Chondrocyte (in vitro differentiated cells): ENCODE results near the gene PAMR1. TPM values are rescaled to one million over a fixed set of nuclear protein-coding genes. Genes with fewer than 3 reads are reported as not detected.

Experiments used
- DNase-seq: peaks from one replicate; pipeline ENCODE4 v3.0.0; 2021; ENCODE audit warnings: mixed read lengths, low spot score
- H3K27ac Mint-ChIP-seq: one replicate; pipeline ENCODE4 v1.8.0; 2021; ENCODE audit warnings: mild to moderate bottlenecking, moderate library complexity, mixed read lengths; ENCODE audit not compliant: unreplicated experiment
- H3K27me3 Mint-ChIP-seq: 2 replicates; pipeline ENCODE4 v1.8.0; 2021; ENCODE audit warnings: low read depth, mixed read lengths
- H3K36me3 Mint-ChIP-seq: 2 replicates; pipeline ENCODE4 v1.8.0; 2021; ENCODE audit warnings: low read depth, mixed read lengths
- H3K4me1 Mint-ChIP-seq: 2 replicates; pipeline ENCODE4 v1.8.0; 2021; ENCODE audit warnings: low read depth, mild to moderate bottlenecking, mixed read lengths
- H3K4me3 Mint-ChIP-seq: one replicate; pipeline ENCODE4 v1.8.0; 2021; ENCODE audit warnings: mild to moderate bottlenecking, moderate library complexity, mixed read lengths; ENCODE audit not compliant: unreplicated experiment
- H3K9me3 Mint-ChIP-seq: 2 replicates; pipeline ENCODE4 v1.8.0; 2021; ENCODE audit warnings: low read depth, mixed read lengths
- long read RNA-seq: library from polyadenylated mRNA; stranded (forward); transcript quantifications from one replicate; pipeline ENCODE4 v2.0.0, GENCODE V29; 2021
- total RNA-seq: library from RNA; stranded (reverse); gene quantifications from 3 replicates; pipeline ENCODE4 v1.2.1, GENCODE V29; 2021
- TF ChIP-seq, protein P1 (sequence below): fragments of 200-600 bp; sonication (generic); IDR thresholded peaks from 2 replicates; pipeline ENCODE4 v1.5.0; 2021; ENCODE audit warnings: antibody characterized with exemption, mild to moderate bottlenecking, moderate library complexity

Gene PAMR1, protein sequence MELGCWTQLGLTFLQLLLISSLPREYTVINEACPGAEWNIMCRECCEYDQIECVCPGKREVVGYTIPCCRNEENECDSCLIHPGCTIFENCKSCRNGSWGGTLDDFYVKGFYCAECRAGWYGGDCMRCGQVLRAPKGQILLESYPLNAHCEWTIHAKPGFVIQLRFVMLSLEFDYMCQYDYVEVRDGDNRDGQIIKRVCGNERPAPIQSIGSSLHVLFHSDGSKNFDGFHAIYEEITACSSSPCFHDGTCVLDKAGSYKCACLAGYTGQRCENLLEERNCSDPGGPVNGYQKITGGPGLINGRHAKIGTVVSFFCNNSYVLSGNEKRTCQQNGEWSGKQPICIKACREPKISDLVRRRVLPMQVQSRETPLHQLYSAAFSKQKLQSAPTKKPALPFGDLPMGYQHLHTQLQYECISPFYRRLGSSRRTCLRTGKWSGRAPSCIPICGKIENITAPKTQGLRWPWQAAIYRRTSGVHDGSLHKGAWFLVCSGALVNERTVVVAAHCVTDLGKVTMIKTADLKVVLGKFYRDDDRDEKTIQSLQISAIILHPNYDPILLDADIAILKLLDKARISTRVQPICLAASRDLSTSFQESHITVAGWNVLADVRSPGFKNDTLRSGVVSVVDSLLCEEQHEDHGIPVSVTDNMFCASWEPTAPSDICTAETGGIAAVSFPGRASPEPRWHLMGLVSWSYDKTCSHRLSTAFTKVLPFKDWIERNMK
- 1.4 to 2.9 TPM (median 1.6 TPM) in 3 replicates for total RNA-seq
- long read RNA-seq, partial matches to known transcripts: 0 of 3 reads
- long read RNA-seq, other reads (novel, unspliced or antisense): 0 of 3 reads

DNA sequence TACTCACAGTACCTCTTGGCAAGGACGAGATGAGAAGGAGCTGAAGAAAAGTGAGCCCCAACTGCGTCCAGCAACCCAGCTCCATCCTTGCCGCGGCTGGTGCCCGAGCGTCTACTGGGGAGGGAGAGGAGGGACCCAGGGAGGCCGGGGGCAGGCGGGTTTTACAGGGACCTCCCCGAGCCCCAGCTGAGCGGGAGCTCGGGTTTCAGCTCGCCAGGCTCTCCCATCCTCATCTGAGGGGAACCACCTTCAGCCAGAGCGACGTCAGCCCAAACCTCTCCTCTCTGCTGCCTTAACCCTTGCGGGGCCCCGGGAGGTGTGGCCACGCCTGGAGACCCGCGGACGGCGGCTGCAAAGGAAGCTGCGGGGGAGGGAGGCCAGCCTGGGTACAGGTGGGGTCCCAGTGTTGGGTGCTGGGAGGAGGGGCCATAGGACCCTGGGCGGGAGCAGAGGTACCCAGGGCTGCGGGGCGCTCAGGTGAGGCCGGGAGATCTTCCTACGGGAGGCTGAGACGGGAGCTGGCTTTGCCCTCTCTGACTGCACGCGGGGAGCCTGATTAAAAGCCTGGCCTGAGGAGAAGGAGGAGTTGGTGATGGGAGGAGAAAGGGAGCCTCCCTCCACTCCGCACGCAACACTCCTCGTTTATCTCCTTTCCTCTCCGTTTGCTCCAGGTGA, at the start of gene PAMR1:
TSS of gene PAMR1 (minus strand) at position 116 of the 675 bp plus-strand sequence. CDS start at position 85, 31 bp downstream.
- H3K4me1 Mint-ChIP-seq: peaks cover 47% of the 10 kb centered on the region
- no peak within 1 kb of the TSS for H3K27ac Mint-ChIP-seq
- H3K27me3 Mint-ChIP-seq: peaks cover 4% of the 10 kb centered on the region

DNA sequence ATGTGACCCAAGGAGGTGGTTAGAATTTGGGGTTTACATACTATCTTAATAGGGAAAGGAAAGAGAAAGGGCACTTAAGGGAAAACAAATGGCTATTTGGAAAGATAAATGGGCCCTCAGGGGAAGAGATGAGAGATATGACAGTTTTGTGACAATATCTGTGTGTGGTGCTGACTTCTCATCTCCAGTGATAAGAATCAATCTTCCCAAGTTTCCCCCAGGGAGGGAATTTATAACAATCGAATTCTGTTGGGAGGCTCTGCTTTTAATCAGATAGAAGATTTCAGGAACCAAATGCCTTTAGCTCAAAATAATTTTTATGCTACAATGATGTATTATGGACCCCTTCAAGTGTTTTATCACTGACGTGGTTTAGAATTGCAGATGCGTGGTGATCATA, 46.3 kb upstream of the PAMR1 start:
- Mint-ChIP-seq H3K4me3 (no peak overlapping the region), H3K4me1 (no peaks in the 10 kb centered on the region), H3K27me3 (peaks cover 5% of the 10 kb centered on the region), H3K27ac (no peak overlapping the region), H3K9me3 (peaks cover 5% of the 10 kb centered on the region), H3K36me3 (peaks cover 5% of the 10 kb centered on the region)
- TF ChIP-seq, protein P1, sequence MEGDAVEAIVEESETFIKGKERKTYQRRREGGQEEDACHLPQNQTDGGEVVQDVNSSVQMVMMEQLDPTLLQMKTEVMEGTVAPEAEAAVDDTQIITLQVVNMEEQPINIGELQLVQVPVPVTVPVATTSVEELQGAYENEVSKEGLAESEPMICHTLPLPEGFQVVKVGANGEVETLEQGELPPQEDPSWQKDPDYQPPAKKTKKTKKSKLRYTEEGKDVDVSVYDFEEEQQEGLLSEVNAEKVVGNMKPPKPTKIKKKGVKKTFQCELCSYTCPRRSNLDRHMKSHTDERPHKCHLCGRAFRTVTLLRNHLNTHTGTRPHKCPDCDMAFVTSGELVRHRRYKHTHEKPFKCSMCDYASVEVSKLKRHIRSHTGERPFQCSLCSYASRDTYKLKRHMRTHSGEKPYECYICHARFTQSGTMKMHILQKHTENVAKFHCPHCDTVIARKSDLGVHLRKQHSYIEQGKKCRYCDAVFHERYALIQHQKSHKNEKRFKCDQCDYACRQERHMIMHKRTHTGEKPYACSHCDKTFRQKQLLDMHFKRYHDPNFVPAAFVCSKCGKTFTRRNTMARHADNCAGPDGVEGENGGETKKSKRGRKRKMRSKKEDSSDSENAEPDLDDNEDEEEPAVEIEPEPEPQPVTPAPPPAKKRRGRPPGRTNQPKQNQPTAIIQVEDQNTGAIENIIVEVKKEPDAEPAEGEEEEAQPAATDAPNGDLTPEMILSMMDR: no peak
- no peak for DNase-seq

More for the DNA sequence above, at the start of gene PAMR1:
- no peaks in the 10 kb centered on the region for H3K36me3 Mint-ChIP-seq
- TF ChIP-seq, protein P1: no peak
- peak; percentile 85 for DNase-seq
- H3K9me3 Mint-ChIP-seq: no peaks in the 10 kb centered on the region
- H3K4me3 Mint-ChIP-seq: peak within 1 kb of the TSS; percentile 14

GRCh38 chr11:35567737-35568465, 42.5 kb upstream of the PAMR1 start:
- Mint-ChIP-seq H3K4me1 (peaks cover 30% of the 10 kb centered on the region), H3K27me3 (peaks cover 5% of the 10 kb centered on the region), H3K4me3 (no peak overlapping the region), H3K27ac (no peak overlapping the region), H3K9me3 (peaks cover 5% of the 10 kb centered on the region), H3K36me3 (peaks cover 5% of the 10 kb centered on the region)
- TF ChIP-seq, protein P1: no peak
- DNase-seq: no peak

- H3K9me3 Mint-ChIP-seq: peaks cover 5% of the 10 kb centered on the region
- H3K4me1 Mint-ChIP-seq: peaks cover 30% of the 10 kb centered on the region
- H3K27ac Mint-ChIP-seq: no peak overlapping the region
- H3K4me3 Mint-ChIP-seq: no peak overlapping the region
- H3K27me3 Mint-ChIP-seq: peaks cover 5% of the 10 kb centered on the region
- TF ChIP-seq, protein P1: no peak
- H3K36me3 Mint-ChIP-seq: peaks cover 5% of the 10 kb centered on the region
- no peak for DNase-seq
Measured at GRCh38 chr11:35566885-35567284, 41.5 kb upstream of the PAMR1 start.
